IMR-90 (cell line): ENCODE data around the gene TRAF3IP1. TPM values are rescaled to one million over a fixed set of nuclear protein-coding genes. Genes with fewer than 3 reads are reported as not detected.

ENCODE experiments used
- ATAC-seq: fragments of 200-7000 bp; cut with Tn5 transposase; 2 replicates; pipeline ENCODE4 v1.9.1; 2020; ENCODE audit warnings: low read depth, mild to moderate bottlenecking, moderate library complexity
- Bru-seq: library from RNA; stranded (reverse); fragments of 400-500 nt; gene quantifications from one replicate; lab custom pipeline; 2021; lab: Mats Ljungman, UMichigan
- BruChase-seq, 2 experiments: library from RNA; stranded (reverse); fragments of 400-500 nt; gene quantifications; one replicate each; lab custom pipeline; 2021; lab: Mats Ljungman, UMichigan
- BruUV-seq: library from RNA; stranded (reverse); fragments of 400-500 nt; replicated peaks from 2 replicates; lab custom pipeline; 2021; lab: Mats Ljungman, UMichigan
- CTCF ChIA-PET: fragments of 300-600 bp; formaldehyde crosslinking; extraction: SDS; loops from one replicate; lab custom pipeline; 2021; ENCODE audit warnings: antibody characterized with exemption; lab: Yijun Ruan, JAX
- POLR2A ChIA-PET: fragments of 300-600 bp; sonication (Branson Sonifier 250); formaldehyde crosslinking; loops from one replicate; lab custom pipeline; 2022; ENCODE audit warnings: antibody characterized with exemption; ENCODE audit not compliant: unreplicated experiment; lab: Charles Lee
- DNase-seq: peaks from one replicate; pipeline ENCODE4 v3.0.0; 2013
- H2AFZ ChIP-seq: replicated peaks from 2 replicates; pipeline ENCODE3; 2013; ENCODE audit warnings: low read length, mild to moderate bottlenecking; ENCODE audit not compliant: poor library complexity
- H2AK5ac ChIP-seq: 2 replicates; pipeline ENCODE4 v1.6.1; 2013; ENCODE audit warnings: low read depth, low read length, inconsistent platforms
- H2AK9ac ChIP-seq: replicated peaks from 2 replicates; pipeline ENCODE3; 2013; ENCODE audit warnings: mild to moderate bottlenecking, low read depth, low read length, moderate library complexity; ENCODE audit not compliant: poor library complexity
- H2BK120ac ChIP-seq: 2 replicates; pipeline ENCODE4 v1.6.1; 2013; ENCODE audit warnings: low read depth, low read length, inconsistent platforms
- H2BK15ac ChIP-seq: 3 replicates; pipeline ENCODE4 v1.6.1; 2013; ENCODE audit warnings: low read depth, low read length, inconsistent platforms
- H2BK20ac ChIP-seq: 2 replicates; pipeline ENCODE4 v1.6.1; 2013; ENCODE audit warnings: low read depth, mild to moderate bottlenecking, inconsistent platforms, low read length, moderate library complexity
- H2BK5ac ChIP-seq: 2 replicates; pipeline ENCODE4 v1.6.1; 2013; ENCODE audit warnings: mild to moderate bottlenecking, low read depth, low read length, inconsistent platforms; ENCODE audit not compliant: poor library complexity, severe bottlenecking
- H3K14ac ChIP-seq: replicated peaks from 2 replicates; pipeline ENCODE4 v1.6.1; 2013; ENCODE audit warnings: low read depth, low read length, inconsistent platforms
- H3K18ac ChIP-seq: 2 replicates; pipeline ENCODE4 v1.6.1; 2013; ENCODE audit warnings: low read depth, low read length, control low read depth
- H3K23ac ChIP-seq: 2 replicates; pipeline ENCODE4 v1.6.1; 2013; ENCODE audit warnings: low read depth, low read length, inconsistent platforms
- H3K27ac ChIP-seq: 2 replicates; pipeline ENCODE4 v1.5.1; 2013; ENCODE audit warnings: mild to moderate bottlenecking, control low read depth, low read length; ENCODE audit not compliant: insufficient read depth
- H3K27me3 ChIP-seq: 2 replicates; pipeline ENCODE4 v1.6.1; 2013; ENCODE audit warnings: low read length; ENCODE audit not compliant: control insufficient read depth, insufficient read depth
- H3K36me3 ChIP-seq: 2 replicates; pipeline ENCODE4 v1.6.1; 2013; ENCODE audit warnings: low read length, mixed read lengths; ENCODE audit not compliant: control insufficient read depth, insufficient read depth
- H3K4ac ChIP-seq: 2 replicates; pipeline ENCODE4 v1.6.1; 2013; ENCODE audit warnings: low read depth, low read length, inconsistent platforms
- H3K4me1 ChIP-seq: 2 replicates; pipeline ENCODE4 v1.6.1; 2013; ENCODE audit warnings: low read length, mixed read lengths; ENCODE audit not compliant: control insufficient read depth, insufficient read depth
- H3K4me2 ChIP-seq: 2 replicates; pipeline ENCODE4 v1.6.1; 2013; ENCODE audit warnings: low read depth, mild to moderate bottlenecking, control low read depth, low read length, moderate library complexity
- H3K4me3 ChIP-seq: 2 replicates; pipeline ENCODE4 v1.5.1; 2013; ENCODE audit warnings: low read depth, mild to moderate bottlenecking, control low read depth, low read length, moderate library complexity; ENCODE audit not compliant: insufficient read depth
- H3K56ac ChIP-seq: 2 replicates; pipeline ENCODE4 v1.6.1; 2013; ENCODE audit warnings: low read length, inconsistent platforms; ENCODE audit not compliant: insufficient read depth; ENCODE audit errors: extremely low read depth
- H3K79me1 ChIP-seq, 2 experiments: 2 replicates each; pipeline ENCODE4 v1.6.1; 2013; ENCODE audit warnings: low read length in 2 of 2, inconsistent platforms in 1 of 2, low read depth in 1 of 2
- H3K9ac ChIP-seq: 2 replicates; pipeline ENCODE4 v1.6.1; 2013; ENCODE audit warnings: low read depth, low read length, control low read depth
- H3K9me1 ChIP-seq: 2 replicates; pipeline ENCODE4 v1.6.1; 2013; ENCODE audit warnings: low read length, inconsistent platforms; ENCODE audit not compliant: insufficient read depth
- H3K9me3 ChIP-seq: 2 replicates; pipeline ENCODE4 v1.6.1; 2013; ENCODE audit warnings: low read length; ENCODE audit not compliant: control insufficient read depth, insufficient read depth
- H4K20me1 ChIP-seq: 2 replicates; pipeline ENCODE4 v1.6.1; 2013; ENCODE audit warnings: low read length, inconsistent platforms; ENCODE audit not compliant: insufficient read depth
- H4K5ac ChIP-seq: 2 replicates; pipeline ENCODE4 v1.6.1; 2013; ENCODE audit warnings: mild to moderate bottlenecking, low read depth, low read length, control low read depth
- H4K8ac ChIP-seq, 2 experiments: 2 replicates each; pipeline ENCODE4 v1.6.1; 2013; ENCODE audit warnings: low read depth in 2 of 2, low read length in 2 of 2, control low read depth in 1 of 2, inconsistent platforms in 1 of 2
- H4K91ac ChIP-seq: 2 replicates; pipeline ENCODE4 v1.6.1; 2013; ENCODE audit warnings: low read depth, low read length, inconsistent platforms; ENCODE audit not compliant: insufficient read depth
- CEBPB ChIP-seq: IDR thresholded peaks from 2 replicates; pipeline ENCODE4 v1.6.1; 2012; ENCODE audit warnings: low read depth, low read length, improper control_type of control experiment
- FOS ChIP-seq: fragments of 150-350 bp; IDR thresholded peaks from 2 replicates; pipeline ENCODE4 v1.6.1; 2016; ENCODE audit warnings: low read depth, low read length
- MAZ ChIP-seq: IDR thresholded peaks from 2 replicates; pipeline ENCODE4 v1.6.1; 2012; ENCODE audit warnings: low read depth, mild to moderate bottlenecking, low read length, improper control_type of control experiment, moderate library complexity, borderline replicate concordance
- MXI1 ChIP-seq: IDR thresholded peaks from 2 replicates; pipeline ENCODE4 v1.6.1; 2012; ENCODE audit warnings: low read depth, mild to moderate bottlenecking, low read length, moderate library complexity, borderline replicate concordance
- NFE2L2 ChIP-seq: fragments of 150-350 bp; IDR thresholded peaks from 2 replicates; pipeline ENCODE4 v1.6.1; 2016; ENCODE audit warnings: low read depth, mild to moderate bottlenecking, low read length
- POLR2A ChIP-seq: IDR thresholded peaks from 2 replicates; pipeline ENCODE4 v1.6.1; 2012; ENCODE audit warnings: mild to moderate bottlenecking, low read depth, low read length
- RAD21 ChIP-seq: IDR thresholded peaks from 2 replicates; pipeline ENCODE4 v1.6.1; 2012; ENCODE audit warnings: low read length, improper control_type of control experiment
- RCOR1 ChIP-seq: IDR thresholded peaks from 2 replicates; pipeline ENCODE4 v1.6.1; 2012; ENCODE audit warnings: mild to moderate bottlenecking, low read length, improper control_type of control experiment; ENCODE audit not compliant: insufficient replicate concordance
- RFX5 ChIP-seq: IDR thresholded peaks from 2 replicates; pipeline ENCODE4 v1.8.0; 2012; ENCODE audit warnings: low read depth, mild to moderate bottlenecking, low read length, moderate library complexity
- SMC3 ChIP-seq: fragments of 150-350 bp; IDR thresholded peaks from 2 replicates; pipeline ENCODE4 v1.6.1; 2016; ENCODE audit warnings: low read depth, mild to moderate bottlenecking, antibody characterized with exemption, low read length, moderate library complexity
- WGBS, 2 experiments: methylation state at CpG; one replicate each; pipeline versions ENCODE4 v1.1.5 to v1.1.7; 2013; ENCODE audit warnings: missing lambda C conversion rate in 2 of 2; ENCODE audit not compliant: insufficient read length in 1 of 2; ENCODE audit errors: extremely low coverage in 2 of 2; 5-methylcytosine and 5-hydroxymethylcytosine counted together
- dilution Hi-C: fragments of 300-500 bp; cut with HindIII; formaldehyde crosslinking; loops from one replicate; pipeline ENCODE4 v1.14.3; 2018; ENCODE audit warnings: low sequenced_read_pairs; ENCODE audit not compliant: unreplicated experiment
- in situ Hi-C: fragments of 300-500 bp; cut with MboI; formaldehyde crosslinking; loops from 3 replicates; pipeline ENCODE4 v1.14.3; 2019; ENCODE audit warnings: low sequenced_read_pairs, inconsistent platforms, mixed read lengths
- intact Hi-C: fragments of 100-400 bp; cut with micrococcal nuclease; formaldehyde crosslinking; loops from 2 replicates; pipeline ENCODE4 v1.10.0; 2022
- long read RNA-seq: library from polyadenylated mRNA; unstranded; transcript quantifications from one replicate; pipeline ENCODE4 v2.0.0, GENCODE V29; 2021; ENCODE audit not compliant: unreplicated experiment
- polyA plus RNA-seq, 3 experiments: library from polyadenylated mRNA; depleted of rRNA; stranded (reverse); fragments of >200 nt; gene quantifications; 2 replicates each; pipeline ENCODE4 v1.2.3, GENCODE V29; 2012; ENCODE audit warnings: low replicate concordance in 1 of 3
- total RNA-seq: library from RNA; depleted of rRNA; stranded (reverse); fragments of >200 nt; gene quantifications from 2 replicates; pipeline ENCODE4 v1.2.3, GENCODE V29; 2012; rRNA removed
- TF ChIP-seq, protein P1 (sequence below): fragments of 150-350 bp; IDR thresholded peaks from 2 replicates; pipeline ENCODE4 v1.6.1; 2017; ENCODE audit warnings: mild to moderate bottlenecking, antibody characterized with exemption, low read length, low read depth
- TF ChIP-seq, protein P2 (sequence below): fragments of 150-350 bp; IDR thresholded peaks from 2 replicates; pipeline ENCODE4 v1.6.1; 2016; ENCODE audit warnings: low read depth, mild to moderate bottlenecking, low read length, moderate library complexity, borderline replicate concordance

Gene TRAF3IP1, protein sequence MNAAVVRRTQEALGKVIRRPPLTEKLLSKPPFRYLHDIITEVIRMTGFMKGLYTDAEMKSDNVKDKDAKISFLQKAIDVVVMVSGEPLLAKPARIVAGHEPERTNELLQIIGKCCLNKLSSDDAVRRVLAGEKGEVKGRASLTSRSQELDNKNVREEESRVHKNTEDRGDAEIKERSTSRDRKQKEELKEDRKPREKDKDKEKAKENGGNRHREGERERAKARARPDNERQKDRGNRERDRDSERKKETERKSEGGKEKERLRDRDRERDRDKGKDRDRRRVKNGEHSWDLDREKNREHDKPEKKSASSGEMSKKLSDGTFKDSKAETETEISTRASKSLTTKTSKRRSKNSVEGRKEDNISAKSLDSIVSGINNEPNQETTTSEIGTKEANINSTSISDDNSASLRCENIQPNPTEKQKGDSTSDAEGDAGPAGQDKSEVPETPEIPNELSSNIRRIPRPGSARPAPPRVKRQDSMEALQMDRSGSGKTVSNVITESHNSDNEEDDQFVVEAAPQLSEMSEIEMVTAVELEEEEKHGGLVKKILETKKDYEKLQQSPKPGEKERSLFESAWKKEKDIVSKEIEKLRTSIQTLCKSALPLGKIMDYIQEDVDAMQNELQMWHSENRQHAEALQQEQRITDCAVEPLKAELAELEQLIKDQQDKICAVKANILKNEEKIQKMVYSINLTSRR
- total RNA-seq: 5.9 and 6.9 TPM in 2 replicates
- polyA plus RNA-seq (2012; rRNA removed): 6.0 and 8.3 TPM in 2 replicates
- polyA plus RNA-seq (2012; cell fraction: cytosol; rRNA removed): 2.4 and 4.0 TPM in 2 replicates
- 6.0 and 8.0 TPM in 2 replicates for polyA plus RNA-seq (2012; cell fraction: nucleus; rRNA removed; ENCODE audit: low replicate concordance)
- percentile 78 among the genes with signal in this experiment for Bru-seq, nascent RNA
- BruChase-seq, experiment 1, labeled RNA remaining after a 6-hour chase: percentile 82 among the genes with signal in this experiment
- percentile 87 among the genes with signal in this experiment for BruChase-seq, experiment 2, labeled RNA remaining after a 2-hour chase
- long read RNA-seq, partial matches to known transcripts: 4 of 33 reads
- long read RNA-seq, other reads (novel, unspliced or antisense): 29 of 33 reads

DNA sequence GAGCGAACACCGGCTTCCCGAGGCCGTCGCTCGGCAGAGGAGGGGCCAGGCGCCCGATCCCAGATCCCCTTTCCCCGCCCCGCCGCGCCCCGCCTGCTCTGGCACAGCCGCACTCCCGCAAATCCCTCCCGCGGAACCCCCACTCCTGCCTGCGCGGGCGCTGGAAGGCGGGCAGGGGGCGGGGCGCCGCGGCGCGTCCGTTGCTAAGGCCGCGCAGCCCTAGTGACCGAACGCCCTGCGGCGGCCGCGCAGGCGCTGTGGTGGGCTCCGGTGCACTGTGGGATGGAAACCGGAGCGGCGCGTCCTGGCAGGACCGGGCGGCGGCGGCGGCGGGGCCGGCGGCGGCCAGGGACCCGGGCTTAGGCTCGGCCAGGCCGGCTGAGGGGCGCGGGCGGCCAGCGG lies at the start of gene TRAF3IP1:
Gene TRAF3IP1 (plus strand): TSS at position 273 of the 402 bp plus-strand sequence. CDS start 145 bp downstream, outside the sequence.
- Histone ChIP-seq H2AFZ (peak within 1 kb of the TSS; percentile 97), H3K79me1 (peaks cover 12 to 32% of the 10 kb centered on the region in 2 experiments), H2AK5ac (no peak within 1 kb of the TSS), H4K91ac (no peak within 1 kb of the TSS), H2AK9ac (peak within 1 kb of the TSS; percentile 58), H3K14ac (peak within 1 kb of the TSS; percentile 53), H3K36me3 (peaks cover 4% of the 10 kb centered on the region; the same call in 1 of the 2 replicates), H3K4me3 (peak within 1 kb of the TSS; percentile 74), H3K27me3 (peaks cover 8% of the 10 kb centered on the region), H3K9me1 (peaks cover 19% of the 10 kb centered on the region), H4K8ac (peak within 1 kb of the TSS in 1 of 2 experiments; percentile 20; a peak in 1 of 4 replicates), H2BK20ac (no peak within 1 kb of the TSS), H3K4ac (no peak within 1 kb of the TSS), H3K4me1 (peaks cover 7% of the 10 kb centered on the region), H3K27ac (no peak within 1 kb of the TSS; the same call in 1 of the 2 replicates), H3K23ac (peak within 1 kb of the TSS; percentile 90), H3K18ac (no peak within 1 kb of the TSS), H4K5ac (no peak within 1 kb of the TSS), H4K20me1 (no peaks in the 10 kb centered on the region), H3K56ac (0 out of 2 replicates have a peak within 1 kb of the TSS, but pooled peaks have one; percentile 0), H3K9me3 (no peaks in the 10 kb centered on the region), H2BK15ac (no peak within 1 kb of the TSS), H2BK5ac (no peak within 1 kb of the TSS), H3K4me2 (peak within 1 kb of the TSS; percentile 91), H3K9ac (peak within 1 kb of the TSS; percentile 65), H2BK120ac (no peak within 1 kb of the TSS)
- TF ChIP-seq POLR2A (no peak), CEBPB (no peak), MXI1 (peak; percentile 91), RCOR1 (no peak), RAD21 (no peak), FOS (no peak), MAZ (peak; percentile 94; the same call in 1 of the 2 replicates), NFE2L2 (no peak), SMC3 (no peak), RFX5 (no peak)
- TF ChIP-seq, protein P1, sequence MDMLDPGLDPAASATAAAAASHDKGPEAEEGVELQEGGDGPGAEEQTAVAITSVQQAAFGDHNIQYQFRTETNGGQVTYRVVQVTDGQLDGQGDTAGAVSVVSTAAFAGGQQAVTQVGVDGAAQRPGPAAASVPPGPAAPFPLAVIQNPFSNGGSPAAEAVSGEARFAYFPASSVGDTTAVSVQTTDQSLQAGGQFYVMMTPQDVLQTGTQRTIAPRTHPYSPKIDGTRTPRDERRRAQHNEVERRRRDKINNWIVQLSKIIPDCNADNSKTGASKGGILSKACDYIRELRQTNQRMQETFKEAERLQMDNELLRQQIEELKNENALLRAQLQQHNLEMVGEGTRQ: no peak
- TF ChIP-seq, protein P2, sequence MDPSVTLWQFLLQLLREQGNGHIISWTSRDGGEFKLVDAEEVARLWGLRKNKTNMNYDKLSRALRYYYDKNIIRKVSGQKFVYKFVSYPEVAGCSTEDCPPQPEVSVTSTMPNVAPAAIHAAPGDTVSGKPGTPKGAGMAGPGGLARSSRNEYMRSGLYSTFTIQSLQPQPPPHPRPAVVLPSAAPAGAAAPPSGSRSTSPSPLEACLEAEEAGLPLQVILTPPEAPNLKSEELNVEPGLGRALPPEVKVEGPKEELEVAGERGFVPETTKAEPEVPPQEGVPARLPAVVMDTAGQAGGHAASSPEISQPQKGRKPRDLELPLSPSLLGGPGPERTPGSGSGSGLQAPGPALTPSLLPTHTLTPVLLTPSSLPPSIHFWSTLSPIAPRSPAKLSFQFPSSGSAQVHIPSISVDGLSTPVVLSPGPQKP: no peak
- intact Hi-C loops: loop anchor here (1.0 kb wide), 1 partner anchor 32 kb away; the partner anchor contains the start of gene PER2
- POLR2A ChIA-PET: no interaction called here
- DNase-seq (peak; percentile 89), ATAC-seq (peak; percentile 95)
- no TSS peak for BruUV-seq
- dilution Hi-C loops: no loop called here
- in situ Hi-C loops: no loop called here
- 0% methylated on average over 28 of the region's 58 CpGs; no CpG with 5 or more reads in 1 of the 2 experiments for WGBS, 2 experiments
- CTCF ChIA-PET: no interaction called here
